ENCODE results near the gene PATJ. TPM values are rescaled to one million over a fixed set of nuclear protein-coding genes. Genes with fewer than 3 reads are reported as not detected.

PATJ gene
- total RNA-seq, 1 experiment from 2014 or later, result 72.2 TPM

DNA sequence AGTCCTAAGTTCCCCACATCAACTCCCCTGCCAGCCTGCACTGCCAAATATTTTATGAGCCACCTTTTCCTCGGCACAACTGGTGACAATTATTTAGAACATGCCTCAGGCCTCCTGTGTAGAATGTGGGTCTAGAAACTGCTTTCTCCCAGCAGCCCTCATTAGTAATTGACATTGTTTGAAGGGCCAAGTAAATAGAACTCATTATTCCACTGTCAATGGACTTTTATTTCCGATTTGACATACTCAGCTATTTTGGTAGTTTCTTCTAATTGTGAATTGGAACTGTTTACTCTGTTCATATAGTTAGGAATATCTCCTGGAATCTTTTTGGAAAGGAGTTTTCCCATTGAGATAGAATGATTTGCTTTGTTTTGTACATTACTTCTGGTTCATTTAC is 283.6 kb downstream of the PATJ start:
- CTCF ChIA-PET, result no interaction called here
- Mint-ChIP-seq H3K27me3 (ENCODE audit: unreplicated experiment) (no peaks in the 10 kb centered on the region), H3K4me1 (ENCODE audit: low read depth, unreplicated experiment) (no peaks in the 10 kb centered on the region), H3K9me3 (ENCODE audit: low read depth, unreplicated experiment) (no peaks in the 10 kb centered on the region), H3K4me3 (ENCODE audit: low read depth, unreplicated experiment) (no peak overlapping the region), H3K27ac (ENCODE audit: unreplicated experiment) (no peak overlapping the region), H3K36me3 (ENCODE audit: insufficient read depth, unreplicated experiment) (no peaks in the 10 kb centered on the region)
- DNase-seq, result no peak
- BruUV-seq (replicated peaks), result no TSS peak
- TF ChIP-seq, protein P1, sequence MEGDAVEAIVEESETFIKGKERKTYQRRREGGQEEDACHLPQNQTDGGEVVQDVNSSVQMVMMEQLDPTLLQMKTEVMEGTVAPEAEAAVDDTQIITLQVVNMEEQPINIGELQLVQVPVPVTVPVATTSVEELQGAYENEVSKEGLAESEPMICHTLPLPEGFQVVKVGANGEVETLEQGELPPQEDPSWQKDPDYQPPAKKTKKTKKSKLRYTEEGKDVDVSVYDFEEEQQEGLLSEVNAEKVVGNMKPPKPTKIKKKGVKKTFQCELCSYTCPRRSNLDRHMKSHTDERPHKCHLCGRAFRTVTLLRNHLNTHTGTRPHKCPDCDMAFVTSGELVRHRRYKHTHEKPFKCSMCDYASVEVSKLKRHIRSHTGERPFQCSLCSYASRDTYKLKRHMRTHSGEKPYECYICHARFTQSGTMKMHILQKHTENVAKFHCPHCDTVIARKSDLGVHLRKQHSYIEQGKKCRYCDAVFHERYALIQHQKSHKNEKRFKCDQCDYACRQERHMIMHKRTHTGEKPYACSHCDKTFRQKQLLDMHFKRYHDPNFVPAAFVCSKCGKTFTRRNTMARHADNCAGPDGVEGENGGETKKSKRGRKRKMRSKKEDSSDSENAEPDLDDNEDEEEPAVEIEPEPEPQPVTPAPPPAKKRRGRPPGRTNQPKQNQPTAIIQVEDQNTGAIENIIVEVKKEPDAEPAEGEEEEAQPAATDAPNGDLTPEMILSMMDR (IDR thresholded peaks at IDR 0.05; ENCODE audit: unreplicated experiment), result no peak
- intact Hi-C loops (cut with micrococcal nuclease; ENCODE audit: unreplicated experiment), result no loop called here

DNA sequence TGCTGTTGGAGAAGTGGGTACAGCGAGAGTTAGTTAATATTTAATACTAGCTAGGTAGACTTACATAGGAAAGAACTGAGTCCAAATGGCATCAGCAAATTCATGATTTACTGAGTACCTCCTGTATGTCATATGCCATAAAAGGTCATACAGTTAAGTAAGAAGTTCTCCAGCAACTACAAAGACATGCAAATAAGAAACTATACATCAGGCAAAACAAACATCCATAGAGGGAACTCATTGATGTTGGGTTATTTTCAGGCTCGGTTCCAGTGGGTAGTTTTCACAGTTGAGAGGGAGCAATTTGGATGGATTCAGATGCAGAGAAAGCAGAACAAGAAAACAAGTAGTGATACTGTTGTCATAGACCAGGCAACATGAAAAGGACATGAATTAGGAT is 287.4 kb downstream of the PATJ start:
- intact Hi-C loops (cut with micrococcal nuclease; ENCODE audit: unreplicated experiment), result no loop called here
- Mint-ChIP-seq H3K4me1 (ENCODE audit: low read depth, unreplicated experiment) (no peaks in the 10 kb centered on the region), H3K27ac (ENCODE audit: unreplicated experiment) (no peak overlapping the region), H3K4me3 (ENCODE audit: low read depth, unreplicated experiment) (no peak overlapping the region), H3K9me3 (ENCODE audit: low read depth, unreplicated experiment) (no peaks in the 10 kb centered on the region), H3K36me3 (ENCODE audit: insufficient read depth, unreplicated experiment) (no peaks in the 10 kb centered on the region), H3K27me3 (ENCODE audit: unreplicated experiment) (no peaks in the 10 kb centered on the region)
- TF ChIP-seq, protein P1 (IDR thresholded peaks at IDR 0.05; ENCODE audit: unreplicated experiment), result no peak
- CTCF ChIA-PET, result no interaction called here
- DNase-seq, result no peak
- BruUV-seq (replicated peaks), result no TSS peak

DNA sequence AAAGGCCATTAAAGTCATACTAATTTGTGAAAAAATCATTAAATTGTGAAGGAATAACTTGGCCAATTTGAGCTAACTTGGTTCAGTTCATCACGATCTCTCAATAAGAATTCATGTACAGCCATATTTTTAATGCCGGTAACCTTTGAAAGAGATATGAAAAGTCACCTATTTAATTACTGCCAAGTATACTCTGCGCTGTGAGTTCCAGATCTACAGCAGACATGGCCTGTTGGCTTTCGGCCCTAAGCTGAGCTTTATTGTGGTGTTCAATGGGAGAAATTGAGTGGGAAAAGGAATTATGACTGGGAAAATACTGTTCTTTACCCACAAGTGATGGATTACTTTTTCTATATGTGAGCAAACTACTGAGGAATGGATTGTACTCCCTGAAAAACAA is 292.5 kb downstream of the PATJ start:
- Mint-ChIP-seq H3K36me3 (ENCODE audit: insufficient read depth, unreplicated experiment) (no peaks in the 10 kb centered on the region), H3K4me3 (ENCODE audit: low read depth, unreplicated experiment) (no peak overlapping the region), H3K27me3 (ENCODE audit: unreplicated experiment) (no peaks in the 10 kb centered on the region), H3K27ac (ENCODE audit: unreplicated experiment) (no peak overlapping the region), H3K9me3 (ENCODE audit: low read depth, unreplicated experiment) (no peaks in the 10 kb centered on the region), H3K4me1 (ENCODE audit: low read depth, unreplicated experiment) (no peaks in the 10 kb centered on the region)
- BruUV-seq (replicated peaks), result no TSS peak
- TF ChIP-seq, protein P1 (IDR thresholded peaks at IDR 0.05; ENCODE audit: unreplicated experiment), result no peak
- DNase-seq, result no peak
- CTCF ChIA-PET, result interaction anchor here (0.6 kb wide), 1 partner anchor 77 kb away, joined by 4 read pairs; no protein-coding TSS in a partner anchor
- intact Hi-C loops (cut with micrococcal nuclease; ENCODE audit: unreplicated experiment), result no loop called here

DNA sequence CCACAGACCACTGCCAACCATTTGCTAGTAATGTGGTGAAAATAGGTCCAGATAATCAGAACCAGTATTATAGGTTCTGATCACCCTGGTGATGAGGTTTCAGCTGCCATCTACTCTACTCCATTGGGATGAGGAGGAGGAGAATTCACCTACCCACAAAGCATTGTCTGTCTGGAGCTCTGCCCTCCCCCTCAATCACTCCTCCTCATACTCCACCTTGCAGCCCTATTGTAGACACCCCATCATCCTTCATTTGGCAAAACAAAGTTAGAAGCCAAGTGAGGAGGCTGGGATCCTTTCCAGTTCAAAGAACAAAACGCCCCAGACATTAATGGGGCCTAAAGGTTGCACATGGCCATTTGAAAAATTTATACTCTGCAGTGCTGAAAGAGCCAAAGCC is 295.0 kb downstream of the PATJ start:
- no TSS peak for BruUV-seq (replicated peaks)
- Mint-ChIP-seq H3K4me3 (ENCODE audit: low read depth, unreplicated experiment) (no peak overlapping the region), H3K9me3 (ENCODE audit: low read depth, unreplicated experiment) (no peaks in the 10 kb centered on the region), H3K4me1 (ENCODE audit: low read depth, unreplicated experiment) (no peaks in the 10 kb centered on the region), H3K27ac (ENCODE audit: unreplicated experiment) (no peak overlapping the region), H3K27me3 (ENCODE audit: unreplicated experiment) (no peaks in the 10 kb centered on the region), H3K36me3 (ENCODE audit: insufficient read depth, unreplicated experiment) (no peaks in the 10 kb centered on the region)
- CTCF ChIA-PET, result no interaction called here
- no peak for DNase-seq
- intact Hi-C loops (cut with micrococcal nuclease; ENCODE audit: unreplicated experiment), result no loop called here
- TF ChIP-seq, protein P1 (IDR thresholded peaks at IDR 0.05; ENCODE audit: unreplicated experiment), result no peak

All from Calu3 (cell line).